B cell (primary cell): ENCODE measurements around the gene ZNF622. TPM values are rescaled to one million over a fixed set of nuclear protein-coding genes. Genes with fewer than 3 reads are reported as not detected.

Experiments
- ATAC-seq: fragments of 200-7000 bp; cut with Tn5 transposase; one replicate; pipeline ENCODE4 v1.10.0; 2021; ENCODE audit warnings: low read depth, mild to moderate bottlenecking, moderate number of reproducible peaks, moderate library complexity
- CTCF ChIA-PET: fragments of 350-600 bp; sonication (Branson Sonifier 250); formaldehyde crosslinking; loops from one replicate; lab custom pipeline; 2021; ENCODE audit warnings: antibody characterized with exemption, inconsistent platforms; lab: Charles Lee
- POLR2A ChIA-PET: fragments of 350-600 bp; sonication (Branson Sonifier 250); formaldehyde crosslinking; loops from one replicate; lab custom pipeline; 2021; ENCODE audit warnings: antibody characterized with exemption; lab: Charles Lee
- DNase-seq: peaks from one replicate; pipeline ENCODE4 v3.0.0; 2013
- H2AFZ ChIP-seq: 2 replicates; pipeline ENCODE4 v1.6.1; 2012; ENCODE audit warnings: mild to moderate bottlenecking, low read depth, low read length; ENCODE audit not compliant: insufficient read depth, poor library complexity, severe bottlenecking
- H3K27ac ChIP-seq, 2 donors: 1 replicate in 1 of 2; 2 replicates in 1 of 2; pipeline ENCODE4 v1.5.1; 2012 to 2013; ENCODE audit warnings: low read length in 2 of 2, mild to moderate bottlenecking in 2 of 2, moderate library complexity in 1 of 2
- H3K27me3 ChIP-seq, 4 experiments: fragments of 200-600 bp in 1 of 4; sonication (generic) in 1 of 4; replicated peaks in 1 of 4; 1 replicate in 2 of 4; 2 replicates in 2 of 4; pipeline versions ENCODE4 v1.6.1 to v1.7.0; 2013 to 2016; ENCODE audit warnings: low read length in 3 of 4, mild to moderate bottlenecking in 2 of 4, mixed read lengths in 1 of 4, moderate library complexity in 1 of 4; ENCODE audit not compliant: insufficient read depth in 4 of 4, control insufficient read depth in 3 of 4; ENCODE audit errors: control extremely low read depth in 1 of 4
- H3K36me3 ChIP-seq, 2 experiments: replicated peaks in 1 of 2; 1 replicate in 1 of 2; 2 replicates in 1 of 2; pipeline versions ENCODE4 v1.6.1 to v1.7.1; 2013; ENCODE audit warnings: low read length in 1 of 2; ENCODE audit not compliant: insufficient read depth in 2 of 2, control insufficient read depth in 1 of 2; ENCODE audit errors: control extremely low read depth in 1 of 2, extremely low read depth in 1 of 2
- H3K4me1 ChIP-seq, 2 donors: fragments of 200-600 bp in 1 of 2; sonication (generic) in 1 of 2; 1 replicate in 1 of 2; 2 replicates in 1 of 2; pipeline versions ENCODE4 v1.5.1 to v1.6.1; 2013 to 2017; ENCODE audit warnings: low read length in 2 of 2; ENCODE audit not compliant: control insufficient read depth in 2 of 2, insufficient read depth in 2 of 2
- H3K4me2 ChIP-seq: replicated peaks from 2 replicates; pipeline ENCODE3; 2012; ENCODE audit warnings: mild to moderate bottlenecking, low read depth, low read length; ENCODE audit not compliant: poor library complexity, severe bottlenecking
- H3K4me3 ChIP-seq, 5 experiments: fragments of 200-600 bp in 1 of 5; sonication (generic) in 1 of 5; 1 replicate in 3 of 5; 2 replicates in 2 of 5; pipeline versions ENCODE4 v1.5.1 to v1.7.0; 2011 to 2016; ENCODE audit warnings: low read length in 4 of 5, mild to moderate bottlenecking in 4 of 5, low read depth in 2 of 5, control low read depth in 1 of 5, moderate library complexity in 1 of 5; ENCODE audit not compliant: insufficient read depth in 1 of 5; ENCODE audit errors: control extremely low read depth in 1 of 5, extremely low read depth in 1 of 5
- H3K79me2 ChIP-seq: fragments of 200-600 bp; sonication (generic); one replicate; pipeline ENCODE4 v1.6.0; 2016; ENCODE audit warnings: low read length; ENCODE audit not compliant: control insufficient read depth, insufficient read depth
- H3K9ac ChIP-seq: fragments of 200-600 bp; sonication (generic); 2 replicates; pipeline ENCODE4 v1.6.1; 2017; ENCODE audit warnings: mild to moderate bottlenecking, low read length, moderate library complexity
- H3K9me3 ChIP-seq, 3 donors: one replicate each; pipeline versions ENCODE4 v1.6.1 to v1.7.1; 2013; ENCODE audit warnings: low read length in 2 of 3; ENCODE audit not compliant: control insufficient read depth in 2 of 3, insufficient read depth in 1 of 3; ENCODE audit errors: control extremely low read depth in 1 of 3
- H4K20me1 ChIP-seq: 2 replicates; pipeline ENCODE4 v1.6.0; 2012; ENCODE audit warnings: mild to moderate bottlenecking, low read length; ENCODE audit not compliant: insufficient read depth, control insufficient read depth, poor library complexity, severe bottlenecking
- H3K27ac Mint-ChIP-seq: one replicate; pipeline ENCODE4 v1.8.0; 2021; ENCODE audit warnings: mixed read lengths
- H3K27me3 Mint-ChIP-seq: one replicate; pipeline ENCODE4 v1.8.0; 2021; ENCODE audit warnings: mixed read lengths
- H3K4me1 Mint-ChIP-seq: one replicate; pipeline ENCODE4 v1.8.0; 2021; ENCODE audit warnings: mixed read lengths
- H3K4me3 Mint-ChIP-seq: one replicate; pipeline ENCODE4 v1.8.0; 2021; ENCODE audit warnings: mixed read lengths
- H3K9me3 Mint-ChIP-seq: one replicate; pipeline ENCODE4 v1.8.0; 2022; ENCODE audit warnings: mixed read lengths; ENCODE audit not compliant: insufficient read depth
- CTCF ChIP-seq: fragments of 200-600 bp; IDR thresholded peaks from one replicate; pipeline ENCODE4 v1.8.0; 2022; ENCODE audit warnings: antibody characterized with exemption, mild to moderate bottlenecking
- EZH2 ChIP-seq: IDR thresholded peaks from 2 replicates; pipeline ENCODE4 v1.6.1; 2012; ENCODE audit warnings: borderline replicate concordance, low read depth, mild to moderate bottlenecking, moderate library complexity, low read length; ENCODE audit not compliant: insufficient read depth, poor library complexity, severe bottlenecking
- WGBS: methylation state at CpG from one replicate; pipeline ENCODE4 v1.1.5; 2013; ENCODE audit warnings: missing lambda C conversion rate; ENCODE audit not compliant: insufficient coverage; 5-methylcytosine and 5-hydroxymethylcytosine counted together
- intact Hi-C: fragments of 100-400 bp; cut with micrococcal nuclease; formaldehyde crosslinking; loops from one replicate; pipeline ENCODE4 v1.10.0; 2022
- polyA plus RNA-seq: library from polyadenylated mRNA; depleted of rRNA; stranded (reverse); fragments of >200 nt; gene quantifications from 2 replicates; pipeline ENCODE4 v1.2.3, GENCODE V29; 2012
- total RNA-seq, 2 donors: library from RNA; stranded (reverse); fragments of 120-200 nt in 1 of 2; gene quantifications; 1 replicate in 1 of 2; 2 replicates in 1 of 2; pipeline versions ENCODE4 v1.2.3 to v1.2.4, GENCODE V29; 2013 to 2022

The ZNF622 gene
- total and polyA plus RNA-seq, 2 donors (not counting 1 experiment from before 2014, with no cell fraction given) = 7.5 to 37.1 TPM

GRCh38 chr5:16485656-16486055 is 20.1 kb upstream of the ZNF622 start:
- intact Hi-C loops = loop anchor here (5.0 kb wide), 1 partner anchor 717 kb away; no protein-coding TSS in a partner anchor
- Histone ChIP-seq H3K79me2 (no peaks in the 10 kb centered on the region), H3K4me3 (no peak overlapping the region), H3K27me3 (no peaks in the 10 kb centered on the region), H2AFZ (no peak overlapping the region), H3K36me3 (no peaks in the 10 kb centered on the region), H3K4me2 (no peak overlapping the region), H3K4me1 (no peaks in the 10 kb centered on the region), H3K27ac (no peak overlapping the region), H3K9ac (no peak overlapping the region), H3K9me3 (no peaks in the 10 kb centered on the region), H4K20me1 (no peaks in the 10 kb centered on the region)
- no peak overlapping the region for H3K4me3 Mint-ChIP-seq
- no peak overlapping the region for H3K27ac Mint-ChIP-seq
- ChIA-PET CTCF (no interaction called here), POLR2A (no interaction called here)
- DNase-seq = no peak
- H3K9me3 Mint-ChIP-seq = no peaks in the 10 kb centered on the region
- no peak for ATAC-seq
- no peak for TF ChIP-seq CTCF
- no peak for TF ChIP-seq EZH2
- H3K4me1 Mint-ChIP-seq = no peaks in the 10 kb centered on the region
- H3K27me3 Mint-ChIP-seq = peaks cover 8% of the 10 kb centered on the region

- no peak for DNase-seq
- Mint-ChIP-seq H3K9me3 (no peaks in the 10 kb centered on the region), H3K4me3 (no peak overlapping the region), H3K27me3 (peaks cover 8% of the 10 kb centered on the region), H3K4me1 (no peaks in the 10 kb centered on the region), H3K27ac (no peak overlapping the region)
- Histone ChIP-seq H3K4me3 (no peak overlapping the region), H3K4me2 (no peak overlapping the region), H3K79me2 (no peaks in the 10 kb centered on the region), H3K36me3 (no peaks in the 10 kb centered on the region), H2AFZ (no peak overlapping the region), H3K9me3 (no peaks in the 10 kb centered on the region), H3K27ac (no peak overlapping the region), H3K4me1 (no peaks in the 10 kb centered on the region), H3K27me3 (no peaks in the 10 kb centered on the region), H3K9ac (no peak overlapping the region), H4K20me1 (no peaks in the 10 kb centered on the region)
- no peak for TF ChIP-seq CTCF
- no peak for TF ChIP-seq EZH2
- intact Hi-C loops = no loop called here
- ATAC-seq = no peak
- POLR2A ChIA-PET = no interaction called here
- WGBS = no CpG with 5 or more reads among the region's 1 CpG
- CTCF ChIA-PET = interaction anchor here (1.0 to 1.3 kb wide), 3 partner anchors 9 to 706 kb away, joined by 3 to 4 read pairs (median 3); no protein-coding TSS in a partner anchor
These were observed 18.5 kb upstream of the ZNF622 start for GRCh38 chr5:16484081-16484480.
